HepG2 (cell line): Measurements from ENCODE around the gene DAD1. TPM values are rescaled to one million over a fixed set of nuclear protein-coding genes. Genes with fewer than 3 reads are reported as not detected.
A peak's percentile ranks its signal among the peaks of the same experiment; 100 is the strongest.

Source experiments
- ARNT2 ChIP-seq: sonication (generic); formaldehyde crosslinking; IDR thresholded peaks from 2 replicates; pipeline ENCODE4 v1.8.0; 2022; ENCODE audit warnings: mild to moderate bottlenecking, low read depth, missing genetic modification reagents, moderate library complexity
- CEBPB ChIP-seq: IDR thresholded peaks from 2 replicates; pipeline ENCODE4 v1.6.1; 2011; ENCODE audit warnings: low read depth, low read length, improper control_type of control experiment, borderline replicate concordance
- DR1 ChIP-seq: sonication (generic); formaldehyde crosslinking; IDR thresholded peaks from 2 replicates; pipeline ENCODE4 v1.8.0; 2021; ENCODE audit warnings: mild to moderate bottlenecking, missing genetic modification reagents, inconsistent platforms
- ELF4 ChIP-seq: sonication (generic); formaldehyde crosslinking; IDR thresholded peaks from 2 replicates; pipeline ENCODE4 v1.5.0; 2020; ENCODE audit warnings: missing genetic modification reagents, mild to moderate bottlenecking, moderate library complexity, borderline replicate concordance
- KAT8 ChIP-seq: IDR thresholded peaks from 2 replicates; pipeline ENCODE4 v1.6.1; 2016; ENCODE audit warnings: missing genetic modification reagents, missing compliant biosample characterization
- MTF1 ChIP-seq: sonication (generic); formaldehyde crosslinking; IDR thresholded peaks from 2 replicates; pipeline ENCODE4 v1.5.0; 2020; ENCODE audit warnings: missing genetic modification reagents
- MZF1 ChIP-seq: sonication (generic); formaldehyde crosslinking; IDR thresholded peaks from 2 replicates; pipeline ENCODE4 v1.8.1; 2023; ENCODE audit warnings: mild to moderate bottlenecking, missing genetic modification reagents, borderline replicate concordance
- NPAS2 ChIP-seq: sonication (generic); formaldehyde crosslinking; IDR thresholded peaks from 2 replicates; pipeline ENCODE4 v1.8.0; 2022; ENCODE audit warnings: mild to moderate bottlenecking, missing genetic modification reagents, borderline replicate concordance
- RBFOX2 ChIP-seq: fragments of 200-400 bp; formaldehyde crosslinking; IDR thresholded peaks from 2 replicates; pipeline ENCODE4 v1.6.1; 2017; ENCODE audit warnings: low read depth, mild to moderate bottlenecking, low read length
- REL ChIP-seq: sonication (generic); formaldehyde crosslinking; conservative IDR thresholded peaks from 2 replicates; pipeline ENCODE4 v1.8.0; 2022; ENCODE audit warnings: mild to moderate bottlenecking, missing genetic modification reagents, moderate library complexity
- SIX1 ChIP-seq: sonication (generic); formaldehyde crosslinking; IDR thresholded peaks from 2 replicates; pipeline ENCODE4 v1.4.0; 2020; ENCODE audit warnings: missing genetic modification reagents, borderline replicate concordance
- SMAD9 ChIP-seq: sonication (generic); formaldehyde crosslinking; IDR thresholded peaks from 2 replicates; pipeline ENCODE4 v1.5.1; 2020; ENCODE audit warnings: mild to moderate bottlenecking, missing genetic modification reagents
- SPEN ChIP-seq: sonication (generic); formaldehyde crosslinking; IDR thresholded peaks from 2 replicates; pipeline ENCODE4 v1.5.1; 2020; ENCODE audit warnings: low read depth, mild to moderate bottlenecking, missing genetic modification reagents
- TOPORS ChIP-seq: sonication (generic); formaldehyde crosslinking; IDR thresholded peaks from 2 replicates; pipeline ENCODE4 v1.8.0; 2023; ENCODE audit warnings: mild to moderate bottlenecking, missing genetic modification reagents
- ZMYM2 ChIP-seq: sonication (generic); formaldehyde crosslinking; IDR thresholded peaks from 2 replicates; pipeline ENCODE4 v1.8.0; 2022; ENCODE audit warnings: mild to moderate bottlenecking, missing genetic modification reagents
- ZNF34 ChIP-seq: sonication (generic); formaldehyde crosslinking; IDR thresholded peaks from 2 replicates; pipeline ENCODE4 v1.4.0; 2020; ENCODE audit warnings: mild to moderate bottlenecking, missing genetic modification reagents, borderline replicate concordance
- ZNF354B ChIP-seq: sonication (generic); formaldehyde crosslinking; IDR thresholded peaks from 2 replicates; pipeline ENCODE4 v1.8.0; 2022; ENCODE audit warnings: mild to moderate bottlenecking, missing genetic modification reagents
- ZNF468 ChIP-seq: sonication (generic); formaldehyde crosslinking; IDR thresholded peaks from 2 replicates; pipeline ENCODE4 v1.8.0; 2022; ENCODE audit warnings: mild to moderate bottlenecking, moderate library complexity, missing genetic modification reagents
- ZNF652 ChIP-seq: IDR thresholded peaks from 2 replicates; pipeline ENCODE4 v1.6.1; 2016; ENCODE audit warnings: low read depth, borderline replicate concordance
- ZNF761 ChIP-seq: sonication (generic); formaldehyde crosslinking; conservative IDR thresholded peaks from 2 replicates; pipeline ENCODE4 v1.4.0; 2020; ENCODE audit warnings: mild to moderate bottlenecking, missing genetic modification reagents
- ZNF773 ChIP-seq: sonication (generic); formaldehyde crosslinking; IDR thresholded peaks from 2 replicates; pipeline ENCODE4 v1.4.0; 2020; ENCODE audit warnings: missing genetic modification reagents, borderline replicate concordance
- ZNF792 ChIP-seq: IDR thresholded peaks from 2 replicates; pipeline ENCODE4 v1.6.1; 2016
- polyA plus RNA-seq, 8 experiments: library from polyadenylated mRNA; depleted of rRNA in 3 of 8; stranded (reverse) in 7 of 8; unstranded in 1 of 8; fragments of >200 nt; fragmentation: Illumina TruSeq in 4 of 8; extraction: Trizol in 4 of 8; gene quantifications; 2 replicates each; pipeline versions ENCODE4 v1.2.1 to v1.2.3, GENCODE V29; 2011 to 2016; ENCODE audit warnings: low read depth in 4 of 8, missing spikeins in 1 of 8, mixed read lengths in 1 of 8; ENCODE audit not compliant: insufficient read depth in 1 of 8
- total RNA-seq, 5 experiments: library from RNA; depleted of rRNA; stranded (reverse); fragments of >200 nt; fragmentation: Illumina TruSeq; extraction: Trizol; gene quantifications; 2 replicates each; pipeline ENCODE4 v1.2.3, GENCODE V29; 2016; ENCODE audit warnings: low read depth in 1 of 5
- TF ChIP-seq, protein P1 (sequence below): sonication (generic); formaldehyde crosslinking; IDR thresholded peaks from 2 replicates; pipeline ENCODE4 v1.8.1; 2023; ENCODE audit warnings: mild to moderate bottlenecking, moderate library complexity, missing genetic modification reagents
- TF ChIP-seq, protein P2 (sequence below): sonication (generic); formaldehyde crosslinking; IDR thresholded peaks from 2 replicates; pipeline ENCODE4 v1.4.0; 2020; ENCODE audit warnings: mild to moderate bottlenecking, missing genetic modification reagents
- TF ChIP-seq, protein P3 (sequence below): sonication (generic); formaldehyde crosslinking; IDR thresholded peaks from 2 replicates; pipeline ENCODE4 v1.5.0; 2020; ENCODE audit warnings: mild to moderate bottlenecking, missing genetic modification reagents
- TF ChIP-seq, protein P4 (sequence below): sonication (generic); formaldehyde crosslinking; IDR thresholded peaks from 2 replicates; pipeline ENCODE4 v1.4.0; 2020; ENCODE audit warnings: missing genetic modification reagents

DAD1 gene
- total and polyA plus RNA-seq, 2 of the 13 experiments (the other 11 are each of a cell fraction or from before 2014, with no cell fraction given) = 558 to 626 TPM

DNA sequence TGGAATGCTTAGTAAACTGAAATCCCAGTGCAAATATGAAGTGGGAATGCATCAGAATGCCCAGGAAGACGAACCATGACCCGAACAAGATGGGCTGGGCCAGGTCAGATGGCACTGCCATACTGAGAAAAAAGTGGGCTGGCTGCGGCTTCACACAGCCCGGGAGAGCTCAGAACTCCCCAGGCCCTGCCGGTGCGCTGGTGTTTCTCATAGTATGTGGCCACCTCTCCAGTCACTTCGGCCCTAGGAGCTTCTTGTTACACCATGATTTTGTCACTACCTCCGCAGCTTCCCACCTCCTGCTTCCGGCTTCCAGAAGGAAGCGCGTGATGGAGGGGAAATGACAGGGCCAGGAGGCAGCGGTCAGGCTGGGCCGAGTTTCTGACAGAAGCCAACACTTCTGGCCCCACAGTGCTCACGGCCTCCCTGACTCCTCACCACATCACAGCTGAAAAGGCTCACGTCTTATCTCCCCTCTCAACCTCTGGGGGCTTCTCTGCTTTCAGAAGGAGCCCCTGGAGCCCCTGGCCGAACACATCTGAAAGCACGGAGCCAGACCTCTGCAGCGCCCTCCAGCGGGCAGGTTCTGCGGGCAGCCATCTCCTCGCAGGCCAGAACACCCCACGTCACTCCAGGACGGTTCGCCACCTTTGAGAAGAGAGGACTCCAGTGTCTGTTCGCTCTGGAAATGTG is 30.7 kb downstream of the DAD1 start (continued):
- TF ChIP-seq REL = no peak
- TF ChIP-seq SPEN (CRISPR knock-in tag) = peak; percentile 28; the same call in 1 of the 2 replicates
- no peak for TF ChIP-seq TOPORS (CRISPR knock-in tag)
- peak; percentile 86; the same call in 1 of the 2 replicates for TF ChIP-seq ZNF354B (CRISPR knock-in tag)
- TF ChIP-seq RBFOX2 = no peak
- TF ChIP-seq MZF1 (CRISPR knock-in tag) = no peak
- TF ChIP-seq ELF4 (CRISPR knock-in tag) = no peak
- TF ChIP-seq, protein P1, sequence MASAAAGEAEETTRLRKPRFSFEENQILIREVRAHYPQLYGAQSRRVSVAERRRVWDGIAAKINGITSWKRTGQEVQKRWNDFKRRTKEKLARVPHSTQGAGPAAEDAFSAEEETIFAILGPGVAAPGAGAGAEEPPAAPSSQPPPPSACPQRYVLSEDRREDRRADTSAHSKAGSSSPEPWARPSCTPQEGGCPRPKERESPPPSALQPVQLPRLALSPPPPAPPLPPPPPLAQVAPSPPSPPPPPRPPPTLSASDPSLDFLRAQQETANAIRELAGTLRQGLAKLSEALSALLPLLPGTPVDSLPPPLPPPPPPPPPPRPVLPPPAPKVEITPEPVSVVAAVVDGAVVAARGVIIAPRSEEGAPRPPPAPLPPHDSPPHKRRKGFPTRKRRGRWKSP (CRISPR knock-in tag) = no peak
- TF ChIP-seq, protein P2, sequence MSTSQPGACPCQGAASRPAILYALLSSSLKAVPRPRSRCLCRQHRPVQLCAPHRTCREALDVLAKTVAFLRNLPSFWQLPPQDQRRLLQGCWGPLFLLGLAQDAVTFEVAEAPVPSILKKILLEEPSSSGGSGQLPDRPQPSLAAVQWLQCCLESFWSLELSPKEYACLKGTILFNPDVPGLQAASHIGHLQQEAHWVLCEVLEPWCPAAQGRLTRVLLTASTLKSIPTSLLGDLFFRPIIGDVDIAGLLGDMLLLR (CRISPR knock-in tag) = no peak; the same call in 1 of the 2 replicates
- 0 out of 2 replicates have a peak, but pooled peaks have one; percentile 63 for TF ChIP-seq ZNF468 (CRISPR knock-in tag)
- TF ChIP-seq, protein P3, sequence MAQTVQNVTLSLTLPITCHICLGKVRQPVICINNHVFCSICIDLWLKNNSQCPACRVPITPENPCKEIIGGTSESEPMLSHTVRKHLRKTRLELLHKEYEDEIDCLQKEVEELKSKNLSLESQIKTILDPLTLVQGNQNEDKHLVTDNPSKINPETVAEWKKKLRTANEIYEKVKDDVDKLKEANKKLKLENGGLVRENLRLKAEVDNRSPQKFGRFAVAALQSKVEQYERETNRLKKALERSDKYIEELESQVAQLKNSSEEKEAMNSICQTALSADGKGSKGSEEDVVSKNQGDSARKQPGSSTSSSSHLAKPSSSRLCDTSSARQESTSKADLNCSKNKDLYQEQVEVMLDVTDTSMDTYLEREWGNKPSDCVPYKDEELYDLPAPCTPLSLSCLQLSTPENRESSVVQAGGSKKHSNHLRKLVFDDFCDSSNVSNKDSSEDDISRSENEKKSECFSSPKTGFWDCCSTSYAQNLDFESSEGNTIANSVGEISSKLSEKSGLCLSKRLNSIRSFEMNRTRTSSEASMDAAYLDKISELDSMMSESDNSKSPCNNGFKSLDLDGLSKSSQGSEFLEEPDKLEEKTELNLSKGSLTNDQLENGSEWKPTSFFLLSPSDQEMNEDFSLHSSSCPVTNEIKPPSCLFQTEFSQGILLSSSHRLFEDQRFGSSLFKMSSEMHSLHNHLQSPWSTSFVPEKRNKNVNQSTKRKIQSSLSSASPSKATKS (CRISPR knock-in tag) = no peak
- TF ChIP-seq ZNF792 (CRISPR knock-in tag) = no peak
- TF ChIP-seq CEBPB = no peak
- no peak for TF ChIP-seq SIX1 (CRISPR knock-in tag)
- TF ChIP-seq ZMYM2 (CRISPR knock-in tag) = no peak
- no peak for TF ChIP-seq NPAS2 (CRISPR knock-in tag)
- TF ChIP-seq ZNF773 (CRISPR knock-in tag) = 0 out of 2 replicates have a peak, but pooled peaks have one; percentile 51
- TF ChIP-seq MTF1 = no peak
- TF ChIP-seq ZNF34 (CRISPR knock-in tag) = no peak
- TF ChIP-seq ZNF652 (CRISPR knock-in tag) = no peak
- TF ChIP-seq SMAD9 (CRISPR knock-in tag) = no peak
- TF ChIP-seq, protein P4, sequence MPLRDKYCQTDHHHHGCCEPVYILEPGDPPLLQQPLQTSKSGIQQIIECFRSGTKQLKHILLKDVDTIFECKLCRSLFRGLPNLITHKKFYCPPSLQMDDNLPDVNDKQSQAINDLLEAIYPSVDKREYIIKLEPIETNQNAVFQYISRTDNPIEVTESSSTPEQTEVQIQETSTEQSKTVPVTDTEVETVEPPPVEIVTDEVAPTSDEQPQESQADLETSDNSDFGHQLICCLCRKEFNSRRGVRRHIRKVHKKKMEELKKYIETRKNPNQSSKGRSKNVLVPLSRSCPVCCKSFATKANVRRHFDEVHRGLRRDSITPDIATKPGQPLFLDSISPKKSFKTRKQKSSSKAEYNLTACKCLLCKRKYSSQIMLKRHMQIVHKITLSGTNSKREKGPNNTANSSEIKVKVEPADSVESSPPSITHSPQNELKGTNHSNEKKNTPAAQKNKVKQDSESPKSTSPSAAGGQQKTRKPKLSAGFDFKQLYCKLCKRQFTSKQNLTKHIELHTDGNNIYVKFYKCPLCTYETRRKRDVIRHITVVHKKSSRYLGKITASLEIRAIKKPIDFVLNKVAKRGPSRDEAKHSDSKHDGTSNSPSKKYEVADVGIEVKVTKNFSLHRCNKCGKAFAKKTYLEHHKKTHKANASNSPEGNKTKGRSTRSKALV (CRISPR knock-in tag) = no peak
- TF ChIP-seq ZNF761 = no peak
- TF ChIP-seq DR1 (CRISPR knock-in tag) = no peak
- no peak; the same call in 1 of the 2 replicates for TF ChIP-seq ARNT2 (CRISPR knock-in tag)
- 0 out of 2 replicates have a peak, but pooled peaks have one; percentile 17 for TF ChIP-seq KAT8 (CRISPR knock-in tag)
